Left kidney (tissue), 2 donors: Measurements from ENCODE around the gene GLT6D1. TPM values are rescaled to one million over a fixed set of nuclear protein-coding genes. Genes with fewer than 3 reads are reported as not detected.

Experiments
- DNase-seq: peaks from one replicate; pipeline ENCODE4 v3.0.0-alpha.2; 2013
- polyA plus RNA-seq: library from polyadenylated mRNA; unstranded; fragments of 120-200 nt; gene quantifications from one replicate; pipeline ENCODE4 v1.2.1, GENCODE V29; 2013; ENCODE audit not compliant: insufficient read length

The GLT6D1 gene
- polyA plus RNA-seq, 1 donor, result not detected

DNA sequence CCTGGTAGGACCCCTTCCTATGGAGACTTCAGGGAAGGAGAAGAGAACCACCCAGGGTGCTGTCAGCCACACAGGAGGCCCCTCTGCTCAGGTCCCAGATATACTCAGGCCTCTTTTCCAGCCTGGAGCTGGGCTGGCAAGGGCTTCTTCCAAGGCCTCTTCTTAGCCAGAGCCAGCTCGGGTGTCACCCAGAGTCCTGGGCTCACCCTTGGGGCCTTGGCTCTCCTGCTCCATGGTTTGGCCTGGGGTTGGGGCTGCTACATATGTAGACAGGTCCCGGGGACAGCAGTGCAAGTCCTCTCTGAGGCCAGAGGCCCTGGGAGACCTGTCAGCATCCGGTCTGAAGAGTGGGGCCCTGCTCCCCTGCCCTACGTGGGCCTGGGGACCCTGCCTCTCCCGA lies 55.0 kb downstream of the GLT6D1 start:
- no peak for DNase-seq

DNA sequence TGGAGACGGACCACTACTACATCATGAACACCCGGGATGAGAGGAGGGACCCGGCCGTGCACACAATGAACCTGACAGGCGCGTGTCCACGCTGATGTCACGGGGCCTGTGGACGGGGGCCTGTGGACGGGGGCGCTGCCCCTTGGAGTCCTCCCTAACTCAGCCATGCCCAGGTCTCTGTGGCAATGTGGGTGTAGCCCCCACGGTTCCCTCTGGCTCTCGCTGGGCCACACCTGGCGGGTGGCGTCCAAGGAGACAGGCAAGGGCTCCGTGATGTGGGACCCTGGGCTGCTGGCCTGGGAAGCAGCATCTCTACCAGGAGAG lies 55.7 kb downstream of the GLT6D1 start:
- DNase-seq, result no peak

DNA sequence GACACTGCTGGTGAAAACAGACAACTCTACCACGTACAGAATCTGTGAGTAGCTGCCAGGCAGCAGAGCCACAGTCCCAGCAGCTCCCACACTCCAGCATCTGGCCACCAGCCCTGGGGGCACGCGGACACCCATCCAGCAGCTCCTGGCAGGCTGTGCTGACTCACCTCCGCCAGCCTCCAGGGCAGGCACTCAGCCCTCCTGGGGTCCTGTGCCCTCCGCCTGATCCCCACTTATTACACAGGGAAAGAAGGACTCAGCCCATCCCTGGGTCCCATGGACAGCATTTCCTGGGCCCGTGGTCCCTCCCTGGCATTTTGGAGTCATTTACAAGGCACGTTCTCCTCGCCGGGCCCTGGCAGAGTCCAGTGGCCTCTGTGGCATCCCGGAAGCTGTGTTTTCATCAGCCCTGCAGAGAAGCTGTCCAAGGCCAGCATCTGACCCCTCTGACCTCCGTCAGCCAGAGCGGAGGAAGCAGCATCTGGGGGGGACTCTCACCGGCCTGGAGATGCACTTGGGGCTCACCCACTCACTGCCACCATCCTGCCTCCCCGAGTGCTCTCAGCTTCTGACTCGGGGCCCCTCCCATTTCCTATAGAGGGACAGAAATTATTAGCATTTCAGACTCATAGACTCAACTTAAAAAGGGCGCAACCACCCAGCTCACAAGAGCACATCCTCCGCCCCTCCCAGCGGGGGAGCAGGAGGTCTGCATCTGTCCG lies 56.2 kb downstream of the GLT6D1 start:
- DNase-seq, result no peak

DNA sequence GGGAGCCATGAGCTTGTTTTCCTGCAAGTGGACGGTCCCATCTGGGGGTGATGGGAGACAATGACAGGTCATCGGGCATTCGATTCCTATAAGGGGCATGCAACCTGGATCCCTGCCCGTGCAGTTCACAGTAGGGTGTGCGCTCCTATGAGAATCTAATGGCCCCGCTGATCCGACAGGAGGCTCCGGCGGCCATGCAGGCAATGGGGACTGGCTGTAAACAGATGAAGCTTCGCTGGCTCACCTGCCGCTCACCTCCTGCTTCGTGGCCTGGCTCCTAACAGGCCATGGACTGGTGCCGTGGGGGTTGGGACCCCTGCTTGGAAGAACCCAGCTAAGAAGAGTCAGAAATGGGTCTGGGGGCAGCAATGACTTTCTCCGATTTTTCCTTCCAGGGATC lies 56.8 kb downstream of the GLT6D1 start:
- no peak for DNase-seq

DNA sequence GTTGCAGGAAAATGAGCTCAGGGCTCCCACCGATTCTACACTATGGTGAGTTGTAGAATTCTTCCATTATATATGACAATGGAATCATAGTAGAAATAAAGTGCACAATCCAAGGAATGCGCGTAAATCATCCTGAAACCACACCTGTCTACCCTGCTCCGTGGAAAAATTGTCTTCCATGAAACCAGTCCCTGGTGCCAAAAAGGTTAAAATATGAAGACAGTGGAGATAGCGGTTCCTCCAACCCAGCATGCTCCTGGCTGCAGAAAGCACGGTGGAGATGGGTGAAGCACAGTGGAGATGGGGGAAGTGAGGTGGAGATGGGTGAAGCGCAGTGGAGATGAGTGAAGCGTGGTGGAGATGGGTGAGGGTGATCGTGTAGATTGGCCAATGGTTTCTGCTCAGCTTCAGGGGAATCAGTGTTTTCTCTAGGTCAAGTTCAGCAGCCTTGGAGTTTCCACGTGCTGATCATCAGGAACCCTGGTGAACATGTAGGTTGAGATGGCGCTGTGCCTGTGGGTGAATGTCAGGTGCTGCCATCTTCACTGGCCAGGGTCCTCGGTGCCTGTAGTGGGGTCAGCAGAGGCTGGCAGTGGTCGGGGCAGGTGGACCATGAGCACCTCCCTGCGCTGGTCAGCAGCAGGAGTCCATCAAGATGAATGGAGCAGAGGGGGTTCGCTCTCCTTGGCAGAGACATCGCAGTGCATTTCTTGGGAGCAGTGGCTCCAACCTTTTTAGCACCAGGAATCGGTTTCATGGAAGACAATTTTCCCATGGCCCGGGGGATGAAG lies 57.5 kb downstream of the GLT6D1 start:
- no peak for DNase-seq

DNA sequence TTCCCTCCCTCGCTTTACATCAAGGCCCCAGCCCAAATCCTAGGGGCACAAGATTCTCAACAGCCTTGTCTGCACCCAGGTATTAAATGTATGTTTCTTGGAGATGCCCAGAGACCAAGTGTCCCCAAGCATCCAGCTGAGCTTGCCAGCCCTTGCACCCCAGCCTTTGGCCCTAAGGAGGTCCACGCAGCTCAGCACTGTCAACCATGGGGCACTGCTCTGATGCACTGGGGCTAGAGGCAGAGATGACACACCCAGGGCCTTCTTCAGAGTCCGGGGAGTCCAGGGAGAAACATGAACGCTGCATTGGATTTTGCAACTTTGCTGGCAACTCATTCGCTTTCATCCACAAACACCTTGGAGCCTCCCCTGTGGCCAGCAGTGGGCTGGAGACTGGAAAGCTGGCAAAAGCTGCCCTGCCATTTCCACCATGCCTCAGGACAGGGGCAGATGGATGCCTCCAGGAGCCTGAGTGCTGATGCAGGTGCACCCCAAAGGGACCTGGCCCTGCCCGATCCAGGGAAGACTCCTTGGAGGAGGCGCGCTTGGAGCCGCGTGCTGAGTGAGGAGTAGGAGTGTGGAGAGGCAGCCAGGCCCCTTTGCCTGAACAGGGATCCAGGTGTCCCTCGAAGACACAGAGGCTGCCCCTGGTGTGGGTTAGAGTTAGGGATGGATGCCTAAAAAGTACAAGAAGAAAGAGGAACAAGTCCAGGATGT lies 58.5 kb downstream of the GLT6D1 start:
- no peak for DNase-seq

DNA sequence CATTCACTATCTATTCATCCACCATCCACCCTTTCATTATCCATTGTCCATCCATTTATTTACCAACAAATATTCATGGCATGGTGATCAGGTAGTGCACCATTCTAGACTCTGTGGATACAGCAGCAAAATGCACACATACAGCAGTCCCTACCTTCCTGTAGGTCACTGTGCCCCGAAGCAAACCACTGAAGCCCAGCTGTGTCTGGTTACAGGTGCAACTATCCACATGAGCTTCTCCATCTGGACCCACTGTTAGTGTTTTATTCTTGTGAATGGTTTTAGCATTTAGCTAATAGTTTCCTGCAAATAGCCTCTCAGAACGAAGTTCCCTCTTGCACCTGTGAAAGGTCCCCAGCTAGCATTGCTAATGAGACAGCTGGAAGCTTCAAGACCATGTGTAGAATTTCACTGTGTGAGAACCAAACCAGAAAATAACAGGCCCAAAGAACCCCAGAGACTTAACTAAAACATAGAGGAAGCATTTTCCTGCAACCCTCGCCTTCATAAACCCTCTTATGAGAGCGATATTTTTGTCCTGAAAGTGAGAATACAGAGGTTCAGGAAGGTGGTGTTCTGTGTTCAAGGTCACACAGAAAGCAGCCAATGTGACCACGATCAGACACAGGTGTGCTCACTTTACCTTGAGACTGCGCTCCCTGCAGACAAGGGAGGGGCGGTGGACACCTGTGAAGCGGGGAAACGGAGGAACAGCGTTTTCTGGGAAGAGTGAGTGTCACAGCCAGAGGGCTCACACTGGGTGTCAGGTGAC lies 59.3 kb downstream of the GLT6D1 start:
- no peak for DNase-seq

DNA sequence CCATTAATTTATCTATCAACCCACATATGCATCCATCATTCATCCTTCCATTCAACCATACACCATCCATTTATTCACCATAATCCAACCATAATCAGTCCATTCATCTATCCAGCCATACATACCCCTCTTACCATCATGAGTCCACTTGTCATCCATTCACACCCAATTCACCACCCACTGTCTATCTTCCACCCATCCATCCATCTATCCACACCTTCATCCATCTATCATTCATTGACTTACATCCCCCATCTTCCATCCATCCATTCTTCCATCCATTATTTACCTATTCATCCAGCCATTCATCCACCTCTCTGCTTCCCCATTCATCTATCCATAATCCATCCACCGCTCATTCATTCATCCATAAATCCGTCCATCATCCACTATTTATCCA lies 60.0 kb downstream of the GLT6D1 start:
- DNase-seq, result no peak

DNA sequence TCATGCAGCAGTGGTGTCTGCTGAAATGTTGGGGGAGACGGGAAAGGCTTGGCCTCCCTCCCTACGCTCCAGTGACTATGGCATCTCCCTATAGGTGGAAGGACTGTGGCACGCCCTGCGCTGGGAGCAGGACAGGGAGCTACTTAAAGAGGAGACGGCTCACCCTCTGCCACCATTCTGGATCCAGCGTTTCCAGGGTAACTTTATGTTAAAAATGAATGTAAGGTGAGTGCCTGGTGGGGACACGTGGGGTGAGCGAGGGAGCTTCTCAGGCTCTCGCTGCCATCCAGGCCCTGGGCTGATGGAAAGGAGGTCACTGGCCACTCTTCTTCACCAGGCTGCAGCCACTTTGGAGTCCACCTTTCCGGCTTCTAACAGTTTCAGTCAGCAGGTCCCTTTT lies 62.1 kb downstream of the GLT6D1 start:
- no peak for DNase-seq

DNA sequence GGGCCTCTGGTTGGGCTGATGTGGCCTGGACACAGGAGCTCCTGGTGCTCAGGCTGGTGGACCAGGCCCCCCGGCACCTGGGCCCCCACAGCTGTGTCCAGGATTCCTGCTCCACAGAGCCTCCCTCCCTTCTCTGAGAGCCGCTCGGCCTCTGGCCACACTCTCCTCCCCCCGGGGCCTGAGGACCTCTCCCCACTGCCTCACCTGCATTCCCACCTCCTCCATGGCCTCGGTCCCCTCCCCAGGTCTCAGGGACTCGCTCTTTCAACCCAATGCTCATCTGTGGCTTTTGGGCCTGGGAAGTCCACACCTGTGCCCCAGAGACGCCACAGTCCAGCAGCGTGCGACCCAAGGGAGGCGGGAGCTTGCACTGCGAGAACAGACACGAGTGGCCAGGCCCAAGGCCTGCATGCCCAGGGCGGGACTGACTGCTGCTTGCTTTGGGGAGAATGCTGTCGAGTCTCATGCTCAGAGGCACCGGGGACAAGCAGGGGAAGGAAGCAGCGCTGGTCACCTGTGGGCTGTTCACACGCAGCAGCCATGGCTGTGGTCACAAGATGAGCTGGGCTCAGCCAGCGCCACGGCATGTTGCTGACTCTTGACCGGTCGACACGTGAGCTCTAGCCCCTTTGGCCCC lies 63.2 kb downstream of the GLT6D1 start:
- DNase-seq, result no peak

DNA sequence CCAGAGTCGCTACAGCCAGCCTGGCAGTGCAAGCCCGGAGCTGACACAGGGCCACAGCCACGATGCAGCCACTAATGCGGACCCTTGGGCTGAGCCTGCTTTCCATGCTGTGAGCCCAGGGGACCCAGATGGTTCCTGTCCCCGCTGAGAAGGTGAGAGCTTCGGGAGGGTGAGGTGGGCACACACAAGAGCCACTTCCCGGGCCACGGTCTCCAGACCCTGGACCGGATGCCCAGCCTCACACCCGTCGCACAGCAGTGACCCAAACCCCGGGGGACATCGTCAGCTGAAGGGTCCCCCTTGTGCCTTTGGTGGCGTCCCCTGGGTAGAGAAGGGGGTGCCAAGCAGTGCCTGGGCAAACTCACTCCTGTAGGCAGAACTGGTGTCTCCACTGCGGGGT lies 64.4 kb downstream of the GLT6D1 start:
- no peak for DNase-seq

DNA sequence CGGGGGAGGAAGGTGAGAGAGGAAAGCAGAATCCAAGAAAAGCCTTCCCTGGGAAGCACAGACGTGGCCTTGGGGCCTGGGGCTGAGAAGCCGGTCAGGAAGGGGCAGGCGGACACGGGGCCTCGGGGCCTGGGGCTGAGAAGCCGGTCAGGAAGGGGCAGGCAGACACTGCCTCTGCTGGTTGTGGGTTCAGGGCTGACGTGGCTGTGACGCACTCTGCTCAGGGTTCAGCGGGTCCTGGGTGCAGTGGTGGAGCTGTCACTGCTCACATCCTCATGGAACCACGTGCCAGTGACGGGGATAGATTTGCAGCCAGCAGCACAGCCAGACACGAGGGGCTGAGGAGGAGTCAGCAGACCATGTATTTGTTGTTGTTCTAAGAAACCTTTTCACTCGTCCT lies 65.0 kb downstream of the GLT6D1 start:
- DNase-seq, result no peak

Other genes with a start within 250 kb of the GLT6D1 start
- gene PPP1R26, start 159.8 kb downstream of the GLT6D1 start, polyA plus RNA-seq, result 31.2 TPM
- gene MRPS2, start 138.9 kb downstream of the GLT6D1 start, polyA plus RNA-seq, result 44.4 TPM
- not detected for gene LCN1, start 118.1 kb downstream of the GLT6D1 start, polyA plus RNA-seq
- gene OBP2A, start 93.4 kb downstream of the GLT6D1 start, polyA plus RNA-seq, result not detected
- gene PAEP, start 77.8 kb downstream of the GLT6D1 start, polyA plus RNA-seq, result 0.42 TPM
- not detected for gene LCN9, start 23.8 kb upstream of the GLT6D1 start, polyA plus RNA-seq
- gene SOHLH1, start 59.9 kb upstream of the GLT6D1 start, polyA plus RNA-seq, result not detected
- 0.08 TPM for gene KCNT1, start 62.6 kb upstream of the GLT6D1 start, polyA plus RNA-seq